GM21423 (cell line): ENCODE results near the gene DDIT4L.
"Not testable (repeated sequence)": the region's sequence is repeated elsewhere in the genome, so short reads cannot be mapped to it uniquely, and the experiment has no call there.

Source experiments
- ATAC-seq: cut with Tn5 transposase; IDR thresholded peaks from one replicate; pipeline ENCODE4 v1.9.1; 2021; ENCODE audit warnings: mild to moderate bottlenecking, moderate library complexity; ENCODE audit not compliant: unreplicated experiment

DDIT4L gene

DNA sequence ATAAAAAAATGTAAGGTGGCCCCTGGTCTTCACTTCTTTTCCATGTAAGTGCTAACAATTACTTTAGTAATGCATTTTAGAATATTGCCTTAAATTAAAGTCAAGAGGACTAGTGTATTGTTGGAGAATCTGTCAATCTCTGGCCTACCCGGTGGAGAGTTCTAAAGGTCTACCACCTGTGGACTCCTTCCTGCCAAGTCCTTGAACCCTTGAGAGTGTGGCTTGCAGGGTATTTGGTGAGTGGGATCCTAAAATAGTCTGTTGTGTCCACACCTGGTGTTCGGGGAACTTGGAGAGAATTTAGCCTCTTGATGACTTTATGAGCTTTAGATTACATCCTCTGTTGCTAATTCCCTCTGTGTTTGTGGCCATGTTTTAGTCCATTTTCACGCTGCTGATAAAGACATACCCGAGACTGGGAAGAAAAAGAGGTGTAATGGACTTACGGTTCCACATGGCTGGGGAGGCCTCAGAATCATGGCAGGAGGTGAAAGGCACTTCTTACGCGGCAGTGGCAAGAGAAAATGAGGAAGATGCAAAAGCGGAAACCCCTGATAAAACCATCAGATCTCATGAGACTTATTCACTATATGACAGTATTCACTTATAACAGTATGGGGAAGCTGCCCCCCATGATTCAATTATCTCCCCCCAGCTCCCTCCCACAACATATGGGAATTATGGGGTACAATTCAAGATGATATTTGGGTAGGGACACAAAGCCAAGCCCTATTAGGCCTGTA lies 23.8 kb downstream of the DDIT4L start:
- no peak for ATAC-seq

DNA sequence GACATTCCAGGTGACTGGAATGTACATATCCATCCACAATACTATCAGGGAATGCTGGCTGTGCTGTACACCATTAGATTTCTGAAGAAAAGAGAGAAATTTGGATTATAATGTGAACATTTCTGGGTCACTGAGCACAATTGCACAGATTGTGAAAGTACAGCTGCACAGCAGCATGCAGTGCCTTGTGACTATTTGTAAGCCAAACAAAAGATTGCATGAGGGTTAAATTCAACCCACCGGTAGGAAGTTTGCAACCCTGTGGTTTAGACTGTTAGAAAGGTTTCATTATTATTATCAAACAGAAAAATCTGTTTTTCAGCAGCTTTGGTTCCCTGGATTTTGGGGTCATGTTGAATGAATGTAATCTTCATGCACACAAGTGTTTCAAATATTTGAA lies 24.5 kb downstream of the DDIT4L start:
- ATAC-seq, result no peak

- no peak for ATAC-seq
Measured at GRCh38 chr4:100164808-100165760, 25.2 kb downstream of the DDIT4L start.

DNA sequence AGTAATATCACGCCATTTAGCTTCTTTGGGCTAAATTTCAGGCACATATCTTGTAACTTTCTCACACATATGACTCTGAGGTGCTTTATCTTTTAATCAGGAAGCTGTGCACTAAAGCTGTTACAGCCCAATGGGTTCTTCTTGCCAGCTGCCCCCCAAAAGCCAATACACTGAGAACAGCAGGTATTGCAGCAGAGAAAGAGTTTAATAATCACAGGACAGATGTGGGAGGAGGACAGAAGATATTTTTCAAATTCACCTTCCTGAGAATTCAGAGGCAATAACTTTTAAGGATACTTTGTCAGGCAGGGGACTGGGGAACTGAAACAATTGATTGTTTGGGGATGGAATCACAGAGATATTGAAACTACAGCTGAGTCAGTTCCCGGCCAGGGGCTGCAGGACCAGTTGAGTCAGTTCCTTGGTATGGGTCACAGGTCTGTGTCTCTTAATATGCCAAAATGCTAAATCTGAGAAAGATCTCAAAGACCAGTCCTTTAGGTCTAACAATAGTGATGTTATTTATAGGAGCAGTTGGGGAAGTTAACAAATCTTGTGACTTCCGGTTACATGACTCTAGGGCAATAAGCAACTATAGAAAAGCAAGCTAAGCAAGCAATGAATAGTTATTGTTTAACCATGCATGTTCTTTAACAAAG lies 28.1 kb downstream of the DDIT4L start:
- peak; percentile 83 for ATAC-seq

DNA sequence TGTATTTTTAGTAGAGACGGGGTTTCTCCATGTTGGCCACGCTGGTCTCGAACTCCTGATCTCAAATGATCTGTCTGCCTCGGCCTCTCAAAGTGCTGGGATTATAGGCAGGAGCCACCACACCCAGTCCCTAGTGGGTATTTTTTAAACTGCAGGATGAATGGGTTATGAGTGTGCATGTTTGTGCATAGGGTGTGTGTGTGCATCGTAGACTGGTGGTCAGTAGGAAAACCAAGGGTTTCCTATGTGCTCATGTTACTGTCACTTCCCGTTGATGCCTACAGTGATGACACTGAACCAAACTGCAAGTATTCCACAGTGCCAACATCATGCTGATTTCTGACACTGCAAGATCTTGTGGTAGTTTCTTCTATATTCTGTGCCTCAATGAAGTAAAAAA lies 41.1 kb downstream of the DDIT4L start:
- ATAC-seq, result no peak

GRCh38 chr4:100147684-100148083 lies 42.6 kb downstream of the DDIT4L start:
- ATAC-seq, result no peak

GRCh38 chr4:100147198-100147597 lies 43.1 kb downstream of the DDIT4L start:
- no peak for ATAC-seq

DNA sequence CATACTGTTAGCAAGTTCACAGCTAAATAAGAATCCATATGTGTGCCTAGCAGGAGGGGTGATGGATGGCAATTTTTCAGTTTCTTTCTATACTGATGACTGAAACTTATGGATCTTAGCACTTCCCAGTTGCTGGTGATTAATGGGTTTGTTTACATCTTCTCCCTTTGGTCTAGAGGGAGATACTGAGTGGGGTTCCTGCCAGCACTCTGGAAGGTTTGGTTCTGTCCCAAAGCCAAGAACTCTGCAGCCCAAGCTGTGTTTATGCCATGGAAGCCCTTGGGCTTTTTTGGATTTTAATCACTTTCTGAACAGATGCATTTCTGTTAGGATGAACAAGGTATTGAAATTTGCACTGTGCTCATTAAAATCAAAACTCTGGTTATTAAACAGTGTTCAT lies 43.5 kb downstream of the DDIT4L start:
- ATAC-seq, result no peak

GRCh38 chr4:100137320-100137719 lies 52.9 kb downstream of the DDIT4L start:
- not testable (repeated sequence) for ATAC-seq
